22Rv1 (cell line): ENCODE results near the gene KCNIP3.

Experiments
- H3K27ac ChIP-seq: fragments of 450-650 bp; 2 replicates; pipeline ENCODE4 v1.5.1; 2017
- ZFX ChIP-seq: fragments of 450-650 bp; IDR thresholded peaks from 2 replicates; pipeline ENCODE4 v1.6.1; 2017; ENCODE audit warnings: antibody characterized with exemption, borderline replicate concordance
- TF ChIP-seq, protein P1 (sequence below): fragments of 450-650 bp; IDR thresholded peaks from 2 replicates; pipeline ENCODE4 v1.5.1; 2017; ENCODE audit warnings: mild to moderate bottlenecking

Gene KCNIP3

DNA sequence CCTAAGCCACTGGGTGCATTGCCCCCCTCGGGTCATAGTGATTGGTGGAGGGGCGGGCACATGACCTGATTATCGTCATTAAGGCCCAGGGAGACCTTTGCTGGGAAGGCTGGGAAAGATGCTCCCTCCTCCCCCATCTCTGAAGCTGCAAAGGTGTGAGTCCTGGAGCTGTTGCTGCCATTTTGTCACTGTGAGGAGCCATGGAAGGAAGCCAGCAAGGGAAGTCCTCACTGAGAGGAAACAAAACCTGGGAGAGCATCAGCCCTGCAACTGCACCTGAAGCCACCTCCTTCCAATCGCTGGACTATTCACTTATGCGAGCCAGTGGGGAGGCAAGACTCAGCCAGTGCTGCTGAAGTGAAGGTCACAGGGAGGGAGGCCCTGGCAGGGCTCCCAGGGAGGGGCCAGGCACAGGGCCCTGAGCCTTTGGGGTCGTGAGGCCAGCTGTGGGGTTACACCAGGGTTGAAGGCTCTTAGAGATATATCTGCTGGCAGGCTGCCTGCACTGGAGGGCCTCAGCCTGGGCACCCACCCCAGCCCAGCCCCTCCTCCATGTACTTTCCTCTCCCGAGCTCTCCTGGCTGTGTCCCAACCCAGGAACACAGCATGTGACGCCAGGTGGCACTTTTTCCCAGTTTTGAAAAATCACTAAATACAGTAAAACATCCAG is 94.6 kb downstream of the KCNIP3 start:
- TF ChIP-seq ZFX, result no peak
- TF ChIP-seq, protein P1, sequence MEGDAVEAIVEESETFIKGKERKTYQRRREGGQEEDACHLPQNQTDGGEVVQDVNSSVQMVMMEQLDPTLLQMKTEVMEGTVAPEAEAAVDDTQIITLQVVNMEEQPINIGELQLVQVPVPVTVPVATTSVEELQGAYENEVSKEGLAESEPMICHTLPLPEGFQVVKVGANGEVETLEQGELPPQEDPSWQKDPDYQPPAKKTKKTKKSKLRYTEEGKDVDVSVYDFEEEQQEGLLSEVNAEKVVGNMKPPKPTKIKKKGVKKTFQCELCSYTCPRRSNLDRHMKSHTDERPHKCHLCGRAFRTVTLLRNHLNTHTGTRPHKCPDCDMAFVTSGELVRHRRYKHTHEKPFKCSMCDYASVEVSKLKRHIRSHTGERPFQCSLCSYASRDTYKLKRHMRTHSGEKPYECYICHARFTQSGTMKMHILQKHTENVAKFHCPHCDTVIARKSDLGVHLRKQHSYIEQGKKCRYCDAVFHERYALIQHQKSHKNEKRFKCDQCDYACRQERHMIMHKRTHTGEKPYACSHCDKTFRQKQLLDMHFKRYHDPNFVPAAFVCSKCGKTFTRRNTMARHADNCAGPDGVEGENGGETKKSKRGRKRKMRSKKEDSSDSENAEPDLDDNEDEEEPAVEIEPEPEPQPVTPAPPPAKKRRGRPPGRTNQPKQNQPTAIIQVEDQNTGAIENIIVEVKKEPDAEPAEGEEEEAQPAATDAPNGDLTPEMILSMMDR, result no peak
- no peak overlapping the region for H3K27ac ChIP-seq

DNA sequence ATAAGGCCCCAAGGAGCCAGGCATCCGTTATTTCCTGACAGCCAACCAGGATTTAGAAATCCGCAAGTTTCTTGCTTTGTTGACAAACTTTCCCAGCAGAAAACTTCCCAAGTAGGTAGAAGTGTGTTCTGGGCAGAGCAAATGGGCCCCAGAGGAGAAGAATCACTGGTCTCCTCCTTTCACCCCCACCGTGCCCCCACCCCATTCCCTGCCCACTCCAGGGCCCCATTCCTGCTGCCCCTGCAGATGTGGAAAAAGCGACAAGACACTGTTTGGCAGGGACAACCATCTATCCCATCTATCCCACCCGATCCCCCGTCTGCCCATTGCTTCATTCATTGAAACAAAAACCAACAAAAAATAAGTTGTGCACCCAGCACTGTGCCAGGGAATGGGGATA is 95.2 kb downstream of the KCNIP3 start:
- TF ChIP-seq, protein P1, result no peak
- no peak for TF ChIP-seq ZFX
- no peak overlapping the region for H3K27ac ChIP-seq

DNA sequence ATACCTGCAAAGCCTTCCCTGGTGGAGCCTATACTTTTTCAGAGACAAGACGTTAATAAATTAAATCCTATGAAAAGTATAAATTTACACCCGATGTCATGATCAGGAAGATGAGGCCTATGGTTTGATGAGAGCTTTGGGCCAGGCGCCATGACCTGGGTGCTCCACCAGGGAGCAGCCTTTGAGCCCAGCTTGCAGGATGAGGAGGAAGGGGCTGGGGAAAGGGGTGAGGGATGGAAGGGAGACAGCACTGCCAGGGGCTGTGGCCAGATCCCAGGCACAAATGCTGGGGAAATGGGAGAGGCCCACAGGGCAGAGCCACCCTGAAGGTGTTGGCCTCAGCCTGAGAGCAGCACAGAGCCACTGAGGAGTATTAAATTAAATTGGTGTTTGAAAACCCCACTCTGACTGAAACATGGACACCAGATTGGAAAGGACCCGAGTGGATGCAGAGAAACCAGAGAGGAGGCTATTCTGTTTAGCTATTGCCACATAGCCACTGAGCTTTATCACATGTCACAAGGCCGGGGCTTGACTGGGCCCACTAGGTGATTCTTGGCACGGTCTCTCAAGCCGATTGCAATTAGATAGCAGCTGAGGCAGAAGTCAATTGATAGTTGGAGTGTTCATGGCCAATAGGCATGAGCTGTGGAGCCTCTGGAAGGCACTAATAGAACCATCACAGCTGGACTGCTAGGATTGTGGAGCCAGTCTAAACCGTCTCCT is 95.7 kb downstream of the KCNIP3 start:
- TF ChIP-seq, protein P1, result peak; percentile 29
- TF ChIP-seq ZFX, result no peak
- H3K27ac ChIP-seq, result no peak overlapping the region

DNA sequence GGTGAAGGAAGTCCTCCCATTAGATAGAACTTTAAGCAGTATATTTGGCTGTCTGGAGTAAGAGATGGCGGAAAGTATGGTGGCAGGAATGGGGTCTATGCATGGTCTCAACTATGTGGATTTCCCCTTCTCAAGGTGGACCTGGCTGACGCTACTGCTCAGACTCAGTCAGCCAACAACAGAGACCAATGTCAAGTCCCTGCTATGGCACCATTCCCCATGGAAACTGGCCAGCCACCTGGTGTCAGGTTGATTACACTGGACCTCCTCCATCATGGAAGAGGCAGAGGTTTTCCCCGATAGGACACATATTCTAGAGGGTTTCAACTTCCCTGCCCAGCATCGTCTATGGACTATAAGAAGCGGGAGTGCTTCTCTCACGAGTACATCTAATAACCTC is 96.8 kb downstream of the KCNIP3 start:
- TF ChIP-seq ZFX, result no peak
- TF ChIP-seq, protein P1, result no peak
- no peak overlapping the region for H3K27ac ChIP-seq

DNA sequence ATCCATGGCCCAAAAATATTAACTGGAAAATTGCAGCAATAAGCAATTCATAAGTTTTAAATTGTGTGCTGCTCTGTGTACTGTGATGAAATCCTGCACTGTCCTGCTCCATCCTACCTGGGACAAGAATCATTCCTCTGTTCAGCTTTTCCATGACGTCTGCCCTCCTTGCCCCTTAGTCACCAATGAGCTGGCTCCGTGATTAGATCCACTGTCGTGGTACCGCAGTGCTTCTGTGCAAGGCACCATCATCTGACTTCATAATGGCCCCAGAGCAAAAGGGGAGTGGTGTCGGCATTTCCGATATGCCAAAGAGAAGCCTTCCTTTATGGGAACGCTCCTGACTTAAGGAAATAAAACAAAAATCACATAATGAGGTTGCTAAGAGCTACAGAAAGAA is 101.9 kb downstream of the KCNIP3 start:
- TF ChIP-seq, protein P1, result no peak
- no peak for TF ChIP-seq ZFX
- H3K27ac ChIP-seq, result no peak overlapping the region

DNA sequence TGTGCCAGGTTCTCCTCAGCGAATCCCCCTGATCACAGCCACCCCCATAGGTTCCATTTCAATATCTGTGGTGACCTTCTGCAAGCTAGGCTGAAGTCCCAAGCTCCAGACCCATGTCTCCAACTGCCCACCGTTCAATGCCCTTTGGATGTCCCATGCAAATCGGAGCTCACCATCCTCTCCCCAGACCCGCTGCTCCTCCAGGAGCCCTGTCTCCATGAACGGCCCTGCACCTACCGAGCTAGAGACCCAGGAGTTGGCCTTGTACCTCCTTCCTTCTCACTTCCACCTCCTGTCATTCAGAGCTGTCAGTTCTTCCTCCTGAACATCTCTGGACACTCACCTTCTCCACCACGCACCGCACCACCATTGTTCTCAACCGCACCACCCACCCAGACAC is 104.3 kb downstream of the KCNIP3 start:
- peak overlapping the region; percentile 74; the same call in 1 of the 2 replicates for H3K27ac ChIP-seq

DNA sequence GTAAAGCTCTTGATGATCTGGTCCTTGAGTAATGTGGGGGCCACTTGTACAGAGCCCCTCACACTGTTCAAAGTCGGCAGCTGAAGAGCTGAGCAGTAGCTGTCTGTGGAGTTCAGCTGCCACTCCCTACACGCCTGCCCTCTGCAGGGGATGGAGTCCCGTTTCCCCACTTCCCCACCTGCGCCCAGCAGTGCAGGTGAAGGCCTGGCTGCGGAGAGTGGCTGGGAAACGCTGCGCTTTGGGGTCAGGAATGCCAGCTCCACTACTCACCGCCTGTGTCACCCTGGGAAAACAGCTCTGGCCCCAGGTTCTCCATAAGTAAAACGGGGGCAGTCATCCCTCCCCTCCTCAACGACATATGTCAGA is 104.8 kb downstream of the KCNIP3 start:
- peak overlapping the region; percentile 74 for H3K27ac ChIP-seq

More for the DNA sequence above, 104.3 kb downstream of the KCNIP3 start:
- TF ChIP-seq, protein P1, result no peak
- no peak for TF ChIP-seq ZFX
